Left renal pelvis (tissue), 4 donors: ENCODE results near the gene SEMA4G. TPM values are rescaled to one million over a fixed set of nuclear protein-coding genes. Genes with fewer than 3 reads are reported as not detected.

Experiments used
- DNase-seq, 4 donors: peaks; one replicate each; pipeline ENCODE4 v3.0.0-alpha.2; 2013; ENCODE audit warnings: low read depth in 4 of 4, low spot score in 3 of 4
- polyA plus RNA-seq, 4 donors: library from polyadenylated mRNA; unstranded; fragments of 120-200 nt; gene quantifications; one replicate each; pipeline ENCODE4 v1.2.1, GENCODE V29; 2013; ENCODE audit not compliant: insufficient read length in 4 of 4

SEMA4G gene
- polyA plus RNA-seq = 10 to 100 TPM; 14.8 to 53.8 (median 45.3) TPM

- no peak for DNase-seq
These were observed at the start of gene SEMA4G for GRCh38 chr10:100969187-100970075. SEMA4G (plus strand) TSS chr10:100969504; CDS start chr10:100972913, 3,409 bp downstream.

GRCh38 chr10:100923580-100923979, 45.7 kb upstream of the SEMA4G start:
- DNase-seq = no peak

GRCh38 chr10:100927266-100927665, 42.0 kb upstream of the SEMA4G start:
- DNase-seq = no peak

- DNase-seq = no peak
These were observed 41.3 kb upstream of the SEMA4G start for GRCh38 chr10:100928039-100928438.

- DNase-seq = no peak
These were observed 38.9 kb upstream of the SEMA4G start for GRCh38 chr10:100930368-100930767.

- DNase-seq = no peak
These were observed 35.1 kb upstream of the SEMA4G start for GRCh38 chr10:100934084-100934659.

GRCh38 chr10:100939763-100940344, 29.4 kb upstream of the SEMA4G start:
- no peak for DNase-seq

GRCh38 chr10:100942229-100942628, 27.1 kb upstream of the SEMA4G start:
- DNase-seq = no peak

- DNase-seq = no peak
These were observed 25.8 kb upstream of the SEMA4G start for GRCh38 chr10:100943508-100943907.

- DNase-seq = no peak
These were observed 23.6 kb upstream of the SEMA4G start for GRCh38 chr10:100945754-100946153.

GRCh38 chr10:100948916-100949315, 20.4 kb upstream of the SEMA4G start:
- DNase-seq = no peak

GRCh38 chr10:100960251-100960650, 9.1 kb upstream of the SEMA4G start:
- DNase-seq = no peak

GRCh38 chr10:100962351-100963080, 6.8 kb upstream of the SEMA4G start:
- DNase-seq = no peak

GRCh38 chr10:100963826-100964225, 5.5 kb upstream of the SEMA4G start:
- no peak for DNase-seq

- no peak for DNase-seq
These were observed 3.5 kb upstream of the SEMA4G start for GRCh38 chr10:100965820-100966219.

- no peak for DNase-seq
These were observed 2.4 kb upstream of the SEMA4G start for GRCh38 chr10:100966887-100967286.

- no peak for DNase-seq
These were observed 2.0 kb upstream of the SEMA4G start for GRCh38 chr10:100967332-100967731.

GRCh38 chr10:100968062-100968736, 1.1 kb upstream of the SEMA4G start:
- DNase-seq = no peak

- no peak for DNase-seq
These were observed 479 bp upstream of the SEMA4G start for GRCh38 chr10:100968863-100969186.

- no peak for DNase-seq
These were observed 991 bp downstream of the SEMA4G start for GRCh38 chr10:100970076-100970913.
